Activated CD4-positive, CD25-positive, alpha-beta regulatory T cell treated with anti-CD3 and anti-CD28 coated beads, Interleukin-2, amount 50 U/mL, for 72 hours (primary cell): ENCODE measurements around the gene RABL6.

Experiments used
- DNase-seq: peaks from one replicate; pipeline ENCODE4 v3.0.0; 2021

Gene RABL6

GRCh38 chr9:136849038-136849959 lies 41.6 kb downstream of the RABL6 start, which contains the start of gene PHPT1:
Gene PHPT1, plus strand, starts transcription at chr9:136849409. Its CDS starts 22 bp downstream, at chr9:136849431.
- DNase-seq: peak; percentile 97

- DNase-seq: no peak
These were observed 42.5 kb downstream of the RABL6 start for GRCh38 chr9:136849960-136850865.

- no peak for DNase-seq
These were observed 43.4 kb downstream of the RABL6 start for GRCh38 chr9:136850866-136851775.

- DNase-seq: no peak
These were observed 44.4 kb downstream of the RABL6 start, which contains the start of gene MAMDC4 for GRCh38 chr9:136851941-136852663. Gene MAMDC4, plus strand, starts transcription at chr9:136852346. Its CDS starts 71 bp downstream, at chr9:136852417.

GRCh38 chr9:136852664-136853595 lies 45.2 kb downstream of the RABL6 start:
- no peak for DNase-seq

- no peak for DNase-seq
These were observed 45.9 kb downstream of the RABL6 start for GRCh38 chr9:136853596-136854112.

GRCh38 chr9:136854113-136854841 lies 46.5 kb downstream of the RABL6 start:
- no peak for DNase-seq

- DNase-seq: no peak
These were observed 47.2 kb downstream of the RABL6 start for GRCh38 chr9:136854842-136855460.

GRCh38 chr9:136855461-136856078 lies 47.8 kb downstream of the RABL6 start:
- no peak for DNase-seq

- no peak for DNase-seq
These were observed 48.3 kb downstream of the RABL6 start for GRCh38 chr9:136856079-136856476.

- DNase-seq: no peak
These were observed 48.9 kb downstream of the RABL6 start for GRCh38 chr9:136856541-136857141.

GRCh38 chr9:136857166-136857565 lies 49.4 kb downstream of the RABL6 start:
- DNase-seq: peak; percentile 29

GRCh38 chr9:136857581-136858412 lies 50.0 kb downstream of the RABL6 start:
- peak; percentile 32 for DNase-seq

- DNase-seq: peak; percentile 27
These were observed 50.7 kb downstream of the RABL6 start for GRCh38 chr9:136858452-136858843.

- DNase-seq: peak; percentile 28
These were observed 51.4 kb downstream of the RABL6 start for GRCh38 chr9:136858844-136859757.

GRCh38 chr9:136860529-136860928 lies 52.8 kb downstream of the RABL6 start:
- peak; percentile 29 for DNase-seq
